ENCODE data around the gene CYP4F8. TPM values are rescaled to one million over a fixed set of nuclear protein-coding genes. Genes with fewer than 3 reads are reported as not detected.
"Not testable (repeated sequence)": the region's sequence is repeated elsewhere in the genome, so short reads cannot be mapped to it uniquely, and the experiment has no call there.

The CYP4F8 gene
- total RNA-seq, 1 donor from 2014 or later = not detected

DNA sequence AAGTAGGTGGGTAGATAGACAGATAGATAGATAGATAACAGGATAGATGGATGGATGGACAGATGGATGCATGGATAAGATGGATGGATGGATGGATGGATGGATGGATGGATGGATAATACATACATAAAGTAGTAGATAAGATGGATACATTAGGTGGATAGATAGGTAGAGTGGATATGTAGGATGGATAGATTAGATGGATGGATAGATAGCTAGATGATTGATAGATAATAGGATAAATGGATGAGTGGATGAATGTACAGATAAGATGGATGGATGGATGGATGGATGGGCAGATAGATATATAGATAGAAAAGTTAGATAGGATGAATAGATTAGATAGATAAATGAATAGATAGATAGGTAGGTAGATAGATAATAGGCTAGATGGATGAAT lies 27.8 kb downstream of the CYP4F8 start:
- ATAC-seq (no peak), DNase-seq (ENCODE audit: low spot score) (no peak)

- DNase-seq (ENCODE audit: low spot score) (peak; percentile 88), ATAC-seq (peak; percentile 34)
Observed at GRCh38 chr19:15643387-15643786, 28.4 kb downstream of the CYP4F8 start.

GRCh38 chr19:15644066-15644741 lies 29.2 kb downstream of the CYP4F8 start:
- DNase-seq (ENCODE audit: low spot score) = peak; percentile 78
- ATAC-seq = peak; percentile 1

- DNase-seq (ENCODE audit: low spot score) = no peak
- no peak for ATAC-seq
Observed at GRCh38 chr19:15644816-15645215, 29.8 kb downstream of the CYP4F8 start.

GRCh38 chr19:15649526-15649925 lies 34.5 kb downstream of the CYP4F8 start:
- DNase-seq (ENCODE audit: low spot score) = no peak
- ATAC-seq = no peak

GRCh38 chr19:15650123-15650522 lies 35.1 kb downstream of the CYP4F8 start:
- not testable (repeated sequence) for DNase-seq (ENCODE audit: low spot score); ATAC-seq

DNA sequence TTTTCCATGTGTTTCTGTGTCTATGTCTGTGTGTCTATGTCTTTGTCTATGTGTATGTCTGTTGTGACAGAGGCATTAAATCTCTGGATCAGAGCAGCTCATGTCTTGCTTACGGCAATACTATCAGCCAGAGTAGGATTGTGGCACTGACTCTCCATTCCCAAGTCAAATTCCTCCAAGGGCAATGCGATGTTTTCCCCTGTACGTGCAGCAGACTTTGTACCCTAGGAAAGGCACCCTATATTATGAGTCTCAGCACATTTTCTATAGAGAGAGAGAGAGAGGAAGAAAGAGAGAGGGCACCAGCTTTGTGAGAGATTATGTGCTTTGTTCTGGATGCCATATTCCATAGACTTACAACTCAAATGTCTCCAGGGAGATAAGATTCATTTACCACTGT lies 36.8 kb downstream of the CYP4F8 start:
- ATAC-seq = no peak
- no peak for DNase-seq (ENCODE audit: low spot score)

GRCh38 chr19:15652559-15653278 lies 37.7 kb downstream of the CYP4F8 start:
- DNase-seq (ENCODE audit: low spot score) (no peak), ATAC-seq (peak; percentile 72)

GRCh38 chr19:15656467-15656866 lies 41.4 kb downstream of the CYP4F8 start:
- DNase-seq (ENCODE audit: low spot score) = no peak
- no peak for ATAC-seq

- ATAC-seq = no peak
Observed at GRCh38 chr19:15663247-15663646, 48.2 kb downstream of the CYP4F8 start.

DNA sequence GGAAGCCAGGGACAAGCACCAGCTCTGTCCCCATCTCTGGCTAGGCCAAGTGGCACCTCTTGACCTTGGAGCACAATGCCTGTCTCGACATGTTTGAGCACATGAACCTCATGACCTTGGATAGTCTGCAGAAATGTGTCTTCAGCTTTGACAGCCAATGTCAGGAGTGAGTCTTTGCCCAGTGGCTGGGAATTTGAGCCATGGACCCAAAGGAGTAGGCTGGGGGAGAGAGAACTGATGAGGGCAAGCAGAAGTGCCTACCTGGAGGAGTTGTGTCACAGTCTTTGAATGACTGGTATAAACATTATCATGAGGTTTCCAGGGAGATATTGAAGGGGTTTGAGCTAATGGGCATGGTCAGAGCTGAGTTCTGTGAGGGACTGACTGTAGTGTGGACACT lies 51.2 kb downstream of the CYP4F8 start:
- DNase-seq (ENCODE audit: low spot score) (no peak), ATAC-seq (peak; percentile 10)

More at GRCh38 chr19:15663247-15663646, 48.2 kb downstream of the CYP4F8 start:
- no peak for DNase-seq (ENCODE audit: low spot score)

DNA sequence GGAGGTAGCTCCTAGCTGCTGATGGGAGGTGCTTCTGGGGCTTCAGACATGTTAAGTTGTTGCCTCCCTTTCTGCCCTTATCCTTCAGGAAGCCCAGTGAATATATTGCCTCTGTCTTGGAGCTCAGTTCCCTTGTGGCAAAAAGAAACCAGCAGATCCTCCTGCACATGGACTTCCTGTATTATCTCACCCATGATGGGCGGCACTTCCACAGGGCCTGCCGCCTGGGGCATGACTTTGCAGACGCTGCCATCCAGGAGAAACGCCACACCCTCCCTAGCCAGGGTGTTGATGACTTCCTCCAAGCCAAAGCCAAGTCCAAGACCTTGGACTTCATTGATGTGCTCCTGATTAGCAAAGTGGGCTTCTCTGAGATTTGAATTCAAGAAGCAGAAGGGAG lies 51.9 kb downstream of the CYP4F8 start:
- ATAC-seq (no peak), DNase-seq (ENCODE audit: low spot score) (no peak)

DNA sequence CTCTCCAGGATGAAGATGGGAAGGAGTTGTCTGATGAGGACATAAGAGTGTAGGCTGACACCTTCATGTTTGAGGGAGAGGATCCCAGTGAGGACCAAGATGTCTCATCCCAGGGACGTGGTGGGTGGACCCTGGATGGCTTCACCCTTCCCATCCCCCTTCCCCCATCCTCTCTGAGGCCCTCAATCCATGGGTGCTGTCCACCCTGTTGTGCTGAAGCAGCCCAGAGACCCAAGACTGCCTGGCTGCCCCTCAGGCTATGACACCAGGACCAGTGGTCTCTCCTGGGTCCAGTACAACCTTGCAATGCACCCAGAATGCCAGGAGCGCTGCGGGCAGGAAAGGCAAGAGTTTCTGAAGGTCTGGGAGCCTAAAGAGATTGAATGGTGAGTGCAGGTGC lies 54.4 kb downstream of the CYP4F8 start:
- no peak for DNase-seq (ENCODE audit: low spot score)
- ATAC-seq = no peak

DNA sequence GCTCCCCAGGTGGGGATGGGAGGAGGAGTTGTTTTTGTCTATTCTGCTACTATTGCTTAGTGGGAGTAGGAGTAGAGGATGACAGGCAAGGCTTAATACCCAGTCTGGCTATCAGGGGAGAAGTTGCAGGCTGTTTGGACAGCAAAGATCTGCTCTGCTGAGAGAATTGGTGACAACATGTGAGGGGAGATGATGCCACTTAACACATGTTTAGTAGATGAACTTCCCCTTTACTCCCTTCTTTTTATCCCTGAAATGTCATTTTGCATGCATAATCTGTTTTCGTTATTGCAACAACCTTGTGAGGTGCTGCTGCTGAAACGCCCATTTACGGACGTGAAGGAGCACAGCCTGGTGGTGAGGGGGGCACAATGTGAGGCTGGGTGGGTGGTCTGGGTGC lies 54.9 kb downstream of the CYP4F8 start:
- ATAC-seq (no peak), DNase-seq (ENCODE audit: low spot score) (no peak)

- ATAC-seq (no peak), DNase-seq (ENCODE audit: low spot score) (no peak)
Observed at GRCh38 chr19:15671237-15671821, 56.3 kb downstream of the CYP4F8 start.

- ATAC-seq (no peak), DNase-seq (ENCODE audit: low spot score) (no peak)
Observed at GRCh38 chr19:15671891-15672579, 57.0 kb downstream of the CYP4F8 start.

DNA sequence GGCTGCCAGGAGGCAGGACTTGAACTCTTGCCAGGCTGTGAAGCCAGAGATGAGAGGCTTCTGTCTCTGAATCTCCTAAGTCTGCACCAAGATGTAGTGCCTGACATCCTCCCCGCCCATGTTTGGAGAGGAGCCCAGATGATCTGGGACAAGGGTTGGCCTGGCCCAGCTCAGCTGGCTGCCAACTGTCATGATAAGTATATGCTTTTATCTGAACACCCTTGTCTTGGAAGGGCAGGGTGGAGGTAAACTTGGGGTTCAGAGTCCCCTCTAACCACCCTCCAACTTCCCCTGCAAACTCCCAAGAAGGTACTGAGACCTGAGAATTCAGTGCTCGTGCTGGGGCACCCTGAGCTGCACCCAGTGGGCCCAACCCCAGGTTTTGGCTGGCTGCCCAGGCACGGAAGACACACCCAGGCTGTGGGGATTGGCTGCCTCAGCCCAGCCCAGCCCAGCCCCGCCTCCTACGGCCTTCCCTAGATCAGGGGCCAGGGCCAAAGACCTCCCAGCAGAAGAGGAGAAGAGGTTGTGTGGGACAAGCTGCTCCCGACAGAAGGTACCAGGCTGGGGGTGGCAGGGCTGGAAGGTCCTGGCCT lies 57.7 kb downstream of the CYP4F8 start, which contains the start of gene CYP4F12:
Gene CYP4F12 (plus strand): TSS at position 508 of the 596 bp plus-strand sequence. CDS start 443 bp downstream, outside the sequence.
- peak; percentile 85 for ATAC-seq
- DNase-seq (ENCODE audit: low spot score) = peak; percentile 97

DNA sequence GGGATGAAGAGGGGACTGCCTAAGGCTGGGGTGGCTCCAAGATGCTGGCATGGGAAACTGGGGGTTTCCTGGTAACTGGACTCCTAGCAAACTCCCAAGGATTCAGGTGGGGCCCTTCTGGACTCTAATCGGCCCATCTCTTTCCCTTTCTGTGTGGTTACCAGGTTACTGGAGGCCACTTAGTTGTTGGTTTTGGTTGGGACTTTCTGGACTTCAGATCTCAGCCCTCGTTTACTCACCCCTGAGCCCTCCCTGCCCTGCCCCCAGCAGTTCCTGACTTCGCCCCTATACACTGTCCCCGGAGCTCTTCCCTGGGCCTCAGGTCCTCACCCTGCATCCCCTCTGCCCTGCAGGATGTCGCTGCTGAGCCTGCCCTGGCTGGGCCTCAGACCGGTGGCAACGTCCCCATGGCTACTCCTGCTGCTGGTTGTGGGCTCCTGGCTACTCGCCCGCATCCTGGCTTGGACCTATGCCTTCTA lies 58.2 kb downstream of the CYP4F8 start:
- ATAC-seq (peak; percentile 67), DNase-seq (ENCODE audit: low spot score) (peak; percentile 79)

DNA sequence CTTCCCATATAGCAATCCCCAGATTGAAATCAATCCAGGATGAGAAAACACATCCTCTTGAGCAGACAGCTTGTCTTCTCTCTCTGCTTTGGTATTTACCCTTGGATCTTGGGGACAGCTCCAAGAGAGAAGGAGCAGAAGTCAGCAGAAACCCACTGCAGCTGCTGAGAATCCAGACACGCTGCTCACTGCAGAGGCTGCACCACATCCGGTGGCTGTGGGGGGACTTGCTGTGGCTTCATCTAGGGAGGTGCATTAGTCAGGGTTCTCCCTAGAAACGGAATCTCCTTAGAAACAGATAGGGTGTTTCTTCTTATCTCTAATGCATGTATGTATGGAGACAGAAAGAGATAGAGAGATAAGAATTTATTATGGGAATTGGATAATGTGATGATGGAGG lies 60.5 kb downstream of the CYP4F8 start:
- ATAC-seq = no peak

GRCh38 chr19:15679089-15679488 lies 64.1 kb downstream of the CYP4F8 start:
- ATAC-seq (no peak), DNase-seq (ENCODE audit: low spot score) (no peak)

More for the DNA sequence above, 60.5 kb downstream of the CYP4F8 start:
- no peak for DNase-seq (ENCODE audit: low spot score)

DNA sequence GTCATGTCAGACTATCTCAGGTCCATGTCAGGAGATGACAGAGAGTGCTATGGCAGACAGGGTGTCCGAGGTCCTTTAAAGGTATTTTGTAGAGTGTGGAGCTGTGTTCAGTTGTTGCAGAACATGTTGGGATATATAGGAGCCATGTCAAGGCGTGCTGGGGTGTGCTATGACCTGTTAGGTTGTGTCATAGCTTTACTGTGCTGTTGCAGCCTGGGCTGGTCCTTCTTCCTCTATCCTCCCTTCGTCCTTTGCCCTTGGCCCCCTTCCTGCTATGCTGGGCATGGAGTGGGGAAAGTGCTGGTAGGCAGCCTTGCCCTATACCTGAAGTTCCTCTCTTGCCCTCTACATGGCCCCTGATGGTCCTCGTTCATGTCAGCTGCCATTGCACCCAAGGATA lies 64.8 kb downstream of the CYP4F8 start:
- ATAC-seq = peak; percentile 46
- DNase-seq (ENCODE audit: low spot score) = not testable (repeated sequence)

Measured in left lobe of liver (tissue), 2 donors.